Lower leg skin (tissue), 3 donors: ENCODE data around the gene DISP2.

Experiments
- POLR2A ChIP-seq, 2 donors: fragments of 450-650 bp; IDR thresholded peaks; one replicate each; pipeline ENCODE4 v1.6.1; 2016 to 2017; ENCODE audit warnings: antibody characterized with exemption in 2 of 2, mild to moderate bottlenecking in 1 of 2, moderate library complexity in 1 of 2
- TF ChIP-seq, protein P1 (sequence below), 3 donors: fragments of 450-650 bp; IDR thresholded peaks; one replicate each; pipeline ENCODE4 v1.5.1; 2016; ENCODE audit warnings: antibody characterized with exemption in 3 of 3, mild to moderate bottlenecking in 3 of 3, moderate library complexity in 2 of 3

GRCh38 chr15:40386480-40386879, 28.5 kb downstream of the DISP2 start:
- TF ChIP-seq, protein P1, sequence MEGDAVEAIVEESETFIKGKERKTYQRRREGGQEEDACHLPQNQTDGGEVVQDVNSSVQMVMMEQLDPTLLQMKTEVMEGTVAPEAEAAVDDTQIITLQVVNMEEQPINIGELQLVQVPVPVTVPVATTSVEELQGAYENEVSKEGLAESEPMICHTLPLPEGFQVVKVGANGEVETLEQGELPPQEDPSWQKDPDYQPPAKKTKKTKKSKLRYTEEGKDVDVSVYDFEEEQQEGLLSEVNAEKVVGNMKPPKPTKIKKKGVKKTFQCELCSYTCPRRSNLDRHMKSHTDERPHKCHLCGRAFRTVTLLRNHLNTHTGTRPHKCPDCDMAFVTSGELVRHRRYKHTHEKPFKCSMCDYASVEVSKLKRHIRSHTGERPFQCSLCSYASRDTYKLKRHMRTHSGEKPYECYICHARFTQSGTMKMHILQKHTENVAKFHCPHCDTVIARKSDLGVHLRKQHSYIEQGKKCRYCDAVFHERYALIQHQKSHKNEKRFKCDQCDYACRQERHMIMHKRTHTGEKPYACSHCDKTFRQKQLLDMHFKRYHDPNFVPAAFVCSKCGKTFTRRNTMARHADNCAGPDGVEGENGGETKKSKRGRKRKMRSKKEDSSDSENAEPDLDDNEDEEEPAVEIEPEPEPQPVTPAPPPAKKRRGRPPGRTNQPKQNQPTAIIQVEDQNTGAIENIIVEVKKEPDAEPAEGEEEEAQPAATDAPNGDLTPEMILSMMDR (IDR thresholded peaks at IDR 0.05): no peak
- no peak for TF ChIP-seq POLR2A (IDR thresholded peaks at IDR 0.05)
